Dermis blood vessel endothelial cell (primary cell): ENCODE measurements around the gene TUBE1. TPM values are rescaled to one million over a fixed set of nuclear protein-coding genes. Genes with fewer than 3 reads are reported as not detected.

Experiments used
- DNase-seq: peaks from one replicate; pipeline ENCODE4 v3.0.0; 2010
- total RNA-seq: library from RNA; depleted of rRNA; stranded (reverse); fragments of >200 nt; gene quantifications from 2 replicates; pipeline ENCODE4 v1.2.3, GENCODE V29; 2014

TUBE1 gene
- total RNA-seq, 1 donor from 2014 or later, result 18.9 TPM

- DNase-seq, result no peak
Observed at GRCh38 chr6:112033791-112034615, 53.3 kb downstream of the TUBE1 start.

- no peak for DNase-seq
Observed at GRCh38 chr6:112032728-112033127, 54.6 kb downstream of the TUBE1 start.

- no peak for DNase-seq
Observed at GRCh38 chr6:112031960-112032359, 55.3 kb downstream of the TUBE1 start.

- no peak for DNase-seq
Observed at GRCh38 chr6:112030961-112031660, 56.2 kb downstream of the TUBE1 start.

- DNase-seq, result no peak
Observed at GRCh38 chr6:112030206-112030960, 56.9 kb downstream of the TUBE1 start.

- peak; percentile 91 for DNase-seq
Observed at GRCh38 chr6:112029045-112029822, 58.0 kb downstream of the TUBE1 start.

GRCh38 chr6:112027942-112028674 is 59.2 kb downstream of the TUBE1 start:
- no peak for DNase-seq

GRCh38 chr6:112026933-112027332 is 60.3 kb downstream of the TUBE1 start:
- DNase-seq, result no peak

GRCh38 chr6:112024464-112024863 is 62.8 kb downstream of the TUBE1 start:
- DNase-seq, result no peak

- DNase-seq, result no peak
Observed at GRCh38 chr6:112022749-112023148, 64.5 kb downstream of the TUBE1 start.

- no peak for DNase-seq
Observed at GRCh38 chr6:112021691-112022310, 65.5 kb downstream of the TUBE1 start.

Other genes with a start within 250 kb of the TUBE1 start
- 146 and 150 TPM in 2 replicates for gene FYN, start 214.0 kb downstream of the TUBE1 start, total RNA-seq
- not detected in 2 replicates for gene CCN6, start 33.4 kb downstream of the TUBE1 start, total RNA-seq
- gene FAM229B, start 109 bp upstream of the TUBE1 start, total RNA-seq, result 10.4 and 10.5 TPM in 2 replicates
- gene LAMA4, start 167.1 kb upstream of the TUBE1 start, total RNA-seq, result 661 and 842 TPM in 2 replicates